H1 (cell line): ENCODE measurements around the gene STOML2. TPM values are rescaled to one million over a fixed set of nuclear protein-coding genes. Genes with fewer than 3 reads are reported as not detected.

Experiments
- CTCF ChIA-PET: fragments of 300-600 bp; sonication (Branson Sonifier 250); formaldehyde crosslinking; loops from one replicate; lab custom pipeline; 2021; ENCODE audit not compliant: partially characterized antibody; lab: Charles Lee
- POLR2A ChIA-PET: fragments of 300-600 bp; sonication (Branson Sonifier 250); formaldehyde crosslinking; loops from one replicate; lab custom pipeline; 2021; ENCODE audit warnings: inconsistent platforms; ENCODE audit not compliant: partially characterized antibody; lab: Charles Lee
- DNase-seq, 2 experiments: peaks; one replicate each; pipeline versions ENCODE4 v3.0.0 to v3.0.0-alpha.2; 2010 to 2022; ENCODE audit warnings: low spot score in 2 of 2, low read depth in 1 of 2, mixed read lengths in 1 of 2
- FAIRE-seq: peaks from 2 replicates; lab custom pipeline; 2011; peaks lifted over from hg19 to GRCh38; lab: Jason Lieb, UNC
- H2AFZ ChIP-seq: 2 replicates; pipeline ENCODE4 v1.8.1; 2012; ENCODE audit warnings: low read length, inconsistent platforms
- H2AK5ac ChIP-seq: 2 replicates; pipeline ENCODE4 v1.6.1; 2013; ENCODE audit warnings: low read depth, low read length
- H2BK120ac ChIP-seq: replicated peaks from 2 replicates; pipeline ENCODE3; 2013; ENCODE audit warnings: low read depth, low read length, inconsistent platforms
- H2BK12ac ChIP-seq: 2 replicates; pipeline ENCODE4 v1.6.1; 2013; ENCODE audit warnings: low read depth, low read length
- H2BK15ac ChIP-seq: 2 replicates; pipeline ENCODE4 v1.6.1; 2013; ENCODE audit warnings: low read length
- H2BK20ac ChIP-seq: 2 replicates; pipeline ENCODE4 v1.6.1; 2013; ENCODE audit warnings: low read length
- H2BK5ac ChIP-seq: 2 replicates; pipeline ENCODE4 v1.6.1; 2013; ENCODE audit warnings: low read depth, low read length
- H3K14ac ChIP-seq: 2 replicates; pipeline ENCODE4 v1.6.1; 2013; ENCODE audit warnings: inconsistent platforms; ENCODE audit not compliant: insufficient read length
- H3K18ac ChIP-seq: 2 replicates; pipeline ENCODE4 v1.6.1; 2013; ENCODE audit warnings: low read length; ENCODE audit errors: extremely low read depth
- H3K23ac ChIP-seq: 2 replicates; pipeline ENCODE4 v1.6.1; 2013; ENCODE audit warnings: inconsistent platforms; ENCODE audit not compliant: insufficient read length
- H3K23me2 ChIP-seq: 2 replicates; pipeline ENCODE4 v1.6.1; 2013; ENCODE audit warnings: low read depth, low read length
- H3K27ac ChIP-seq: 2 replicates; pipeline ENCODE4 v1.6.1; 2011; ENCODE audit warnings: low read depth, low read length, inconsistent platforms
- H3K27me3 ChIP-seq, 4 experiments: replicated peaks in 1 of 4; 1 replicate in 1 of 4; 2 replicates in 3 of 4; pipeline versions ENCODE4 v1.6.1 to v1.8.1; 2011 to 2013; ENCODE audit warnings: low read length in 3 of 4, mild to moderate bottlenecking in 3 of 4, inconsistent platforms in 2 of 4, mixed read lengths in 2 of 4, moderate library complexity in 1 of 4; ENCODE audit not compliant: control insufficient read depth in 3 of 4, insufficient read depth in 3 of 4; ENCODE audit errors: extremely low read depth in 1 of 4
- H3K36me3 ChIP-seq, 4 experiments: 2 replicates each; pipeline versions ENCODE4 v1.6.1 to v1.8.1; 2011 to 2013; ENCODE audit warnings: mild to moderate bottlenecking in 4 of 4, low read length in 3 of 4, moderate library complexity in 2 of 4, control low read depth in 1 of 4, inconsistent platforms in 1 of 4; ENCODE audit not compliant: insufficient read depth in 4 of 4, control insufficient read depth in 2 of 4
- H3K4ac ChIP-seq: replicated peaks from 2 replicates; pipeline ENCODE3; 2013; ENCODE audit warnings: low read length, low read depth, mixed read lengths, inconsistent platforms; ENCODE audit not compliant: insufficient read length
- H3K4me1 ChIP-seq, 4 experiments: replicated peaks in 1 of 4; 1 replicate in 1 of 4; 2 replicates in 3 of 4; pipeline versions ENCODE4 v1.6.1 to v1.8.1; 2011 to 2013; ENCODE audit warnings: low read length in 3 of 4, inconsistent platforms in 2 of 4, mixed read lengths in 1 of 4; ENCODE audit not compliant: insufficient read depth in 4 of 4, control insufficient read depth in 3 of 4
- H3K4me2 ChIP-seq, 2 experiments: 2 replicates each; pipeline versions ENCODE4 v1.6.1 to v1.8.1; 2011 to 2013; ENCODE audit warnings: low read depth in 2 of 2, low read length in 2 of 2, control low read depth in 1 of 2, inconsistent platforms in 1 of 2, mild to moderate bottlenecking in 1 of 2; ENCODE audit not compliant: insufficient read depth in 1 of 2
- H3K4me3 ChIP-seq, 4 experiments: fragments of 200-600, 300-600 bp in 1 of 4; sonication (generic), shearing (Covaris generic), sonication (Bioruptor Twin) in 1 of 4; 2 replicates each; pipeline versions ENCODE4 v1.5.1 to v1.8.1; 2011 to 2016; ENCODE audit warnings: low read length in 4 of 4, low read depth in 3 of 4, control low read depth in 2 of 4, inconsistent platforms in 2 of 4, mild to moderate bottlenecking in 2 of 4, mixed read lengths in 1 of 4, moderate library complexity in 1 of 4; ENCODE audit not compliant: insufficient read depth in 2 of 4; ENCODE audit errors: extremely low read depth in 1 of 4
- H3K56ac ChIP-seq: replicated peaks from 2 replicates; pipeline ENCODE3; 2013; ENCODE audit warnings: low read depth, mild to moderate bottlenecking, mixed read lengths, low read length, inconsistent platforms; ENCODE audit not compliant: insufficient read length
- H3K79me1 ChIP-seq: 2 replicates; pipeline ENCODE4 v1.6.1; 2013; ENCODE audit warnings: low read depth, low read length, control low read depth
- H3K79me2 ChIP-seq, 2 experiments: 2 replicates each; pipeline versions ENCODE4 v1.6.1 to v1.8.1; 2012 to 2013; ENCODE audit warnings: low read length in 2 of 2, mild to moderate bottlenecking in 2 of 2, inconsistent platforms in 1 of 2; ENCODE audit not compliant: insufficient read depth in 2 of 2, control insufficient read depth in 1 of 2
- H3K9ac ChIP-seq, 4 experiments: replicated peaks in 1 of 4; 1 replicate in 1 of 4; 2 replicates in 3 of 4; pipeline versions ENCODE4 v1.6.1 to v1.8.1; 2011 to 2013; ENCODE audit warnings: low read depth in 3 of 4, low read length in 3 of 4, control low read depth in 2 of 4, mild to moderate bottlenecking in 2 of 4, moderate library complexity in 2 of 4, inconsistent platforms in 1 of 4; ENCODE audit errors: extremely low read depth in 1 of 4
- H3K9me3 ChIP-seq, 2 experiments: 2 replicates each; pipeline versions ENCODE4 v1.6.1 to v1.8.1; 2012 to 2013; ENCODE audit warnings: mild to moderate bottlenecking in 2 of 2, moderate library complexity in 2 of 2, control low read depth in 1 of 2, inconsistent platforms in 1 of 2, low read depth in 1 of 2, low read length in 1 of 2, mixed read lengths in 1 of 2; ENCODE audit not compliant: insufficient read depth in 2 of 2
- H4K20me1 ChIP-seq, 2 experiments: replicated peaks in 1 of 2; 2 replicates each; pipeline versions ENCODE3 to v1.8.1; 2011 to 2013; ENCODE audit warnings: inconsistent platforms in 2 of 2, low read length in 2 of 2, mild to moderate bottlenecking in 1 of 2; ENCODE audit not compliant: insufficient read depth in 2 of 2, control insufficient read depth in 1 of 2
- H4K5ac ChIP-seq: 2 replicates; pipeline ENCODE4 v1.6.1; 2013; ENCODE audit warnings: low read length, low read depth, mixed read lengths, inconsistent platforms; ENCODE audit not compliant: insufficient read length
- H4K8ac ChIP-seq: 2 replicates; pipeline ENCODE4 v1.8.0; 2013; ENCODE audit warnings: mild to moderate bottlenecking, moderate library complexity, low read length, inconsistent platforms; ENCODE audit not compliant: insufficient read depth; ENCODE audit errors: extremely low read depth
- H4K91ac ChIP-seq: replicated peaks from 2 replicates; pipeline ENCODE3; 2013; ENCODE audit warnings: low read length, mixed read lengths, inconsistent platforms; ENCODE audit not compliant: insufficient read length
- ASH2L ChIP-seq: fragments of 200-600, 300-600 bp; sonication (generic); IDR thresholded peaks from one replicate; pipeline ENCODE4 v1.7.1; 2017; ENCODE audit warnings: low read length
- BRCA1 ChIP-seq: IDR thresholded peaks from 2 replicates; pipeline ENCODE4 v1.6.1; 2012; ENCODE audit warnings: low read depth, low read length, improper control_type of control experiment
- CHD2 ChIP-seq: IDR thresholded peaks from 2 replicates; pipeline ENCODE4 v1.6.1; 2012; ENCODE audit warnings: low read length, improper control_type of control experiment
- FOSL1 ChIP-seq: IDR thresholded peaks from 2 replicates; pipeline ENCODE4 v1.6.1; 2011; ENCODE audit warnings: mild to moderate bottlenecking, low read depth, low read length, moderate library complexity; ENCODE audit not compliant: insufficient read depth
- RFX5 ChIP-seq: IDR thresholded peaks from 2 replicates; pipeline ENCODE4 v1.6.1; 2011; ENCODE audit warnings: low read depth, low read length, improper control_type of control experiment, borderline replicate concordance
- SIRT6 ChIP-seq: IDR thresholded peaks from one replicate; pipeline ENCODE4 v1.7.1; 2012; ENCODE audit warnings: low read length, inconsistent platforms
- SP1 ChIP-seq: IDR thresholded peaks from 2 replicates; pipeline ENCODE4 v1.6.1; 2011; ENCODE audit warnings: low read depth, low read length
- SUZ12 ChIP-seq: fragments of 200-600 bp; sonication (generic); IDR thresholded peaks from 2 replicates; pipeline ENCODE4 v1.6.1; 2012; ENCODE audit warnings: mild to moderate bottlenecking, inconsistent platforms, low read length, moderate library complexity, mixed read lengths
- WGBS, 2 experiments: shearing (Covaris generic) in 1 of 2; methylation state at CpG; one replicate each; pipeline versions ENCODE4 v1.1.6 to v1.1.7; 2013 to 2015; ENCODE audit warnings: low lambda C conversion rate in 2 of 2, mixed read lengths in 2 of 2, inconsistent platforms in 1 of 2, low coverage in 1 of 2, missing lambda C conversion rate in 1 of 2; ENCODE audit not compliant: insufficient replicate concordance in 2 of 2, insufficient coverage in 1 of 2, insufficient read length in 1 of 2; ENCODE audit errors: extremely low coverage in 1 of 2, missing lambda C conversion rate in 1 of 2; 5-methylcytosine and 5-hydroxymethylcytosine counted together
- polyA plus RNA-seq, 7 experiments: library from polyadenylated mRNA; depleted of rRNA in 3 of 7; stranded (reverse) in 5 of 7; unstranded in 2 of 7; fragments of >200 nt in 5 of 7; fragments of 200-250 nt in 2 of 7; gene quantifications; 1 replicate in 5 of 7; 2 replicates in 1 of 7; 4 replicates in 1 of 7; pipeline versions ENCODE4 v1.2.1 to v1.2.3, GENCODE V29; 2011 to 2013; ENCODE audit warnings: missing spikeins in 2 of 7, mixed read lengths in 2 of 7
- total RNA-seq: library from RNA; stranded (reverse); fragmentation: NEBNext Ultra II Directional; extraction: Animal tissue kit (Norgen Biotek cat#: 25700); gene quantifications from 2 replicates; pipeline ENCODE4 v1.2.1, GENCODE V29; 2021
- TF ChIP-seq, protein P1 (sequence below): IDR thresholded peaks from 2 replicates; pipeline ENCODE4 v1.6.1; 2012; ENCODE audit warnings: inconsistent platforms

Gene STOML2
- total and polyA plus RNA-seq, 2 of the 8 experiments (the other 6 are each of a cell fraction or from before 2014, with no cell fraction given) = 203 to 256 TPM

DNA sequence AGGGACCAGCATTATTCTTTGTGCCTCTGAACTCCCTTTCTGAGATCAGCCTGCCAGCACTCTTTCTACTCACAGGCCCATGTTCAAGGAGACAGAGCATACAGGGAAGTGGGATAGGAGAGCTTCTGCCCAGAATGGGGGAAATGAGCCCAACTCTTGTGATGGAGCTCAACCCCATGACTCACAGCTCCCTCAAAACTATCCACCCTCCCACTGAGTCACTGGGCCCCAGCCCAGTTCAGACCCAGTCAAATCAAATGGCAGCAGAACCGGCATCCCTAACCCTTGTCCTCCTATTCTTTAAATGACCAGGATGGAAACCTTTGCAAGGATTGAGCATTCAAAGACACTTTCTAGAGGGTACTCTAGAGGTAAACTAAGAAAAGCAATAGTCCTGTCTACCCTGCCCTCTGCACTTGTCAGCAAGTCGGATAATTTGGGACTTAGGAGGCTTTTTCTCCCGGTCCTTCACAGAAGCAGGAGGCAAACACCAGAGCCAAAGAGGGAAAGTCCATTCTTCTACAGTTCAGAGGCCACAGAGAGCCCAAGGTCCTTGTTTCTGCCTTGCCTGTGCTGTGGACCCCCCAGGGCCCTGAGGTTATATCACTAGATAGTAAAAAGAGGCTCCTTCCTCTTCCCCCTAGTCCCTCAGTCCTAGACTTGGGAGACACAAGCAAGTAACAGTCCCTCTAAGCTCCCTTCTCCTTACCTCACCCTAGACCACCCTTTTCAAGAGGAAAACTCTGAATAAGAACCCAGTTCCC is 9.5 kb upstream of the STOML2 start:
- Histone ChIP-seq H3K27me3 (no peaks in the 10 kb centered on the region), H2AFZ (no peak overlapping the region), H2AK5ac (no peak overlapping the region), H3K4ac (no peak overlapping the region), H3K9me3 (no peaks in the 10 kb centered on the region), H3K9ac (no peak overlapping the region), H3K36me3 (peaks cover 0 to 2% (median 0%) of the 10 kb centered on the region in 4 experiments; a peak in 1 of 8 replicates), H4K91ac (no peak overlapping the region), H2BK5ac (no peak overlapping the region), H2BK15ac (no peak overlapping the region), H3K14ac (no peak overlapping the region), H3K18ac (no peak overlapping the region), H3K79me2 (no peaks in the 10 kb centered on the region; a peak in 1 of 4 replicates), H3K27ac (no peak overlapping the region), H2BK12ac (peak overlapping the region; percentile 64; the same call in 1 of the 2 replicates), H4K8ac (no peak overlapping the region), H3K4me3 (peak overlapping the region in 1 of 4 experiments; percentile 38; a peak in 3 of 8 replicates), H3K23me2 (peaks cover 23% of the 10 kb centered on the region), H3K23ac (no peak overlapping the region), H4K5ac (no peak overlapping the region), H4K20me1 (peaks cover 4 to 5% of the 10 kb centered on the region in 2 experiments), H3K79me1 (no peaks in the 10 kb centered on the region), H3K4me2 (peak overlapping the region in 1 of 2 experiments; percentile 64; a peak in 1 of 4 replicates), H3K4me1 (peaks cover 4 to 25% (median 11%) of the 10 kb centered on the region in 4 experiments; a peak in 6 of 7 replicates), H2BK120ac (no peak overlapping the region), H2BK20ac (no peak overlapping the region), H3K56ac (no peak overlapping the region)
- POLR2A ChIA-PET = interaction anchor here (0.8 to 10.3 kb wide), 4 partner anchors 12 to 123 kb away, joined by 3 to 151 read pairs (median 10); partner anchors contain the start of genes DNAJB5, FANCG, PIGO and STOML2
- 97% methylated on average over 3 of the region's 3 CpGs; no CpG with 5 or more reads in 1 of the 2 experiments for WGBS, 2 experiments
- CTCF ChIA-PET = interaction anchor here (1.0 to 1.8 kb wide), 3 partner anchors 9 to 364 kb away, joined by 3 to 5 read pairs (median 4); no protein-coding TSS in a partner anchor
- FAIRE-seq (no peak), DNase-seq (no peak)
- no peak for TF ChIP-seq CHD2
- no peak for TF ChIP-seq SIRT6
- TF ChIP-seq SP1 = no peak
- TF ChIP-seq, protein P1, sequence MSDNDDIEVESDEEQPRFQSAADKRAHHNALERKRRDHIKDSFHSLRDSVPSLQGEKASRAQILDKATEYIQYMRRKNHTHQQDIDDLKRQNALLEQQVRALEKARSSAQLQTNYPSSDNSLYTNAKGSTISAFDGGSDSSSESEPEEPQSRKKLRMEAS = no peak
- TF ChIP-seq RFX5 = no peak
- no peak for TF ChIP-seq ASH2L
- no peak for TF ChIP-seq FOSL1
- TF ChIP-seq SUZ12 = no peak
- TF ChIP-seq BRCA1 = no peak
